ENCODE data around the gene LRRC38. TPM values are rescaled to one million over a fixed set of nuclear protein-coding genes. Genes with fewer than 3 reads are reported as not detected.

LRRC38 gene
- total RNA-seq, 1 donor from 2014 or later: not detected

DNA sequence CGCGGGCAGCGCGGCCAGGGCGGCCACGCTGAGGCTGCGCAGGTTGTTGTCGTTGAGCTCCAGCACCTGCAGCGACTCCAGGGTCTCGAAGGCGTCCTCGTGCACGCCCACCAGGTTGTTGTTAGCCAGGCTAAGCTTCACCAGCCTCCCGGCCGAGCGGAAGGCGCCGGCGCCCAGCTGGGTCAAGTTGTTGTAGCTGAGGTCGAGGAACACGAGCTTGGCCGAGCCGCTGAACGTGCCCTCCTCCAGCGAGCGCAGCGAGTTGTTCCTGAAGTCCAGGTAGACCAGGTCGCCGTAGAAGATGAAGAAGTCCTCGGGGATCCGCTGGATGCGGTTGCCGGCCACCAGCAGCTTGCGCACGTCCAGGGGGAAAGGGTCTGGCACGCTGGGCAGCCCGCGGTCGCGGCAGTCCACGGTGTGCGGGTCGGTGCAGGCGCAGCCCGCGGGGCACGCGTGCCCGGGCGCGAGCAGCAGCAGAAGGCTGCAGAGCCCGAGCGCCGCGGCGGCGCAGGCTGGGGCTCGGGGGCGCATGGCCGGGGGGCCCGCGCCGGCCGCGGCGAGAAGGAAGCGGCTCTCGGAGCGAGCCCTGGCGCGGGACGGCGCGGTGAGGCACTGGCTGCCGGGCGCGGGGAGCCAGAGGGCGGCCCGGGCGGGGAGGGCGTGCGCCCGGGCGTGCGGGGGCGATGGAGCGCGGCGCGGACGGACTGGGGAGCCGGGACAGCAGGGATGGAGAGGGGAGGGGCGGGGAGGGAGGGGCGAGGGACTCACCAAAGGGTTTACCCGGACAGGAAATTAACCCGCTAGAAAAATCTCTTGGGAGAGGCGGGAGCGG lies 524 bp downstream of the LRRC38 start:
- Mint-ChIP-seq H3K9me3 (no peaks in the 10 kb centered on the region), H3K4me3 (ENCODE audit: low read depth) (no peak overlapping the region), H3K36me3 (ENCODE audit: low read depth) (no peaks in the 10 kb centered on the region), H3K27ac (no peak overlapping the region), H3K27me3 (ENCODE audit: low read depth) (peaks cover 23% of the 10 kb centered on the region), H3K4me1 (ENCODE audit: low read depth) (no peaks in the 10 kb centered on the region)
- intact Hi-C loops (cut with micrococcal nuclease): no loop called here
- no peak for DNase-seq (ENCODE audit: low spot score)

DNA sequence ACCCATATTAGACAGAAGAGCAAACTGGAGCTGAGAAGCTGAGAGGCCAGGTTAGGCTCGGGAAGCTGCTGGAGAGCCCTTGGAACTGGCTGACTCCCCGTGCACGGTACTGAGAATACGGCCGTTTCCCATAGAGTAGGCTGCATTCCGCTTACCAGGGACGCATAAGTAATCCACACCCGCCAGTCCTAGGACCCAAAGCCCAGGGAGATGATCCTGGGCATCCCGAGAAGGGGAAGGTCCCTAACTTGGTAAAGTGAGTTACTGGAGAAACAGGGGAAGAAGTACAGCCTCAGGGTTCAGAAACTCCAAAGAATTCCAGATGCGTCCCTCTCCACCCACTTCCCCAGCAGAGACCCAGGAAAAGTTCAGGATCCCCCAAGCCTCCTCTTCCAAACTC lies 1.3 kb downstream of the LRRC38 start:
- no peak for DNase-seq (ENCODE audit: low spot score)
- no peaks in the 10 kb centered on the region for H3K9me3 Mint-ChIP-seq
- no peaks in the 10 kb centered on the region for H3K4me1 Mint-ChIP-seq (ENCODE audit: low read depth)
- H3K27me3 Mint-ChIP-seq (ENCODE audit: low read depth): peaks cover 23% of the 10 kb centered on the region
- H3K4me3 Mint-ChIP-seq (ENCODE audit: low read depth): no peak overlapping the region
- H3K27ac Mint-ChIP-seq: no peak overlapping the region
- intact Hi-C loops (cut with micrococcal nuclease): no loop called here
- H3K36me3 Mint-ChIP-seq (ENCODE audit: low read depth): no peaks in the 10 kb centered on the region

DNA sequence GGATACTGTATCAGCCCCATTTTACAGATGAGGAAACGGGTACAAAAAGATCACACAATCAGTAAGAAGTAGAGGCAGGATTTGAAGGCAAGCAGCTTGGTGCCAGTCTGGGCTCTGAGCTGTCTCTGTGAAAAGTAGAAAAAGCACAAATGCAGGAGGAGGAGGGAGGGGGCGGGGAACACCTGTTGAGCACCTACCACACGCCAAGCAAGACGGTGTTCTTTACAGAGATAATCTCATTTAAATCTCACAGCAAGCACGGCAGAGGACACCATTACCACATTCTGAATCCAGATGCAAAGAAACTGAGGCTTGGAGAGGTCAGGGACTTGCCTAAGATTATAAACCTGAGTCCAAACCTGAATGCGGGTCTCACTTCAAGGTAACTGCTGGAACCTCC lies 3.3 kb downstream of the LRRC38 start:
- Mint-ChIP-seq H3K27ac (no peak overlapping the region), H3K4me3 (ENCODE audit: low read depth) (no peak overlapping the region), H3K27me3 (ENCODE audit: low read depth) (peaks cover 20% of the 10 kb centered on the region), H3K4me1 (ENCODE audit: low read depth) (no peaks in the 10 kb centered on the region), H3K9me3 (no peaks in the 10 kb centered on the region), H3K36me3 (ENCODE audit: low read depth) (no peaks in the 10 kb centered on the region)
- intact Hi-C loops (cut with micrococcal nuclease): no loop called here
- no peak for DNase-seq (ENCODE audit: low spot score)

DNA sequence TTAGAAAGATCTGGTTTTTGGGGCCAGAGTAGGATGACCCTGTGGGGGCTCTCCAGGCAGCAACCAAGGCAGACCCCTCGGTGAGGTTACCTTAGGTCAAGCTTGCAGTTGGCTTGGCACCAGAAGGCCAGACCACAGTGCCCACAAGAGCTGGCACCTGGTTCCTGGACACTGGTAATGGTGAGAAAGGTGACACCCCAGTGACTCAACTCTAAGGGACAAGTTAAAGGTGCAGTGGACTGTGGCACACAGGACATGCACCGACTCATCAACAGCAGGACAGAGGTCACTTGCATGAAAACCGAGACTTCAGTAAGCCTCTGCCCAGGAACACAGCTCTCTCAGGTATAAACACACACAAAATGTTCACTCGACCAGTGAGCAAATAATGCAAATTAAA lies 6.7 kb downstream of the LRRC38 start:
- Mint-ChIP-seq H3K27ac (no peak overlapping the region), H3K4me3 (ENCODE audit: low read depth) (no peak overlapping the region), H3K27me3 (ENCODE audit: low read depth) (peaks cover 1% of the 10 kb centered on the region), H3K9me3 (no peaks in the 10 kb centered on the region), H3K4me1 (ENCODE audit: low read depth) (no peaks in the 10 kb centered on the region), H3K36me3 (ENCODE audit: low read depth) (no peaks in the 10 kb centered on the region)
- no peak for DNase-seq (ENCODE audit: low spot score)
- intact Hi-C loops (cut with micrococcal nuclease): no loop called here

DNA sequence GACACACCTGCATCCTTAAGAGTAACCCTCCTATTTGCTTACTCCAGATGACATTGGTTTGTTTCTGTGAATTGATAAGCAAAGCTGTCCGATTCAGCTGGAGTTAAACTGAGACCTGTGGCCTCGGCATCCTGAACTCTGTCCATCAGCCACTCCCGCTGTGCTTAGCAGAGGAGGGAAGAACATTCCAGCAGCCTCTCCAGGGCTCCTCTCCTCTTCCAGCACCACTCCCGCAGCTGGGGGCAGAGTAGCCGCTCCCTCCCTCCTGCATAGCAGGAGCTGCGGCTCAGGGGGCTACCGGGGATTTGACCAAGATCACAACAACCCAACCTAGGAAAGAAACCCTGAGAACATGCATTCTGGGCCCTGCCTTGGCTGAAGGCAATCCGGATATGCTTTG lies 8.8 kb downstream of the LRRC38 start:
- intact Hi-C loops (cut with micrococcal nuclease): no loop called here
- no peaks in the 10 kb centered on the region for H3K36me3 Mint-ChIP-seq (ENCODE audit: low read depth)
- H3K9me3 Mint-ChIP-seq: no peaks in the 10 kb centered on the region
- H3K27ac Mint-ChIP-seq: no peak overlapping the region
- no peaks in the 10 kb centered on the region for H3K27me3 Mint-ChIP-seq (ENCODE audit: low read depth)
- H3K4me3 Mint-ChIP-seq (ENCODE audit: low read depth): no peak overlapping the region
- H3K4me1 Mint-ChIP-seq (ENCODE audit: low read depth): no peaks in the 10 kb centered on the region
- no peak for DNase-seq (ENCODE audit: low spot score)

DNA sequence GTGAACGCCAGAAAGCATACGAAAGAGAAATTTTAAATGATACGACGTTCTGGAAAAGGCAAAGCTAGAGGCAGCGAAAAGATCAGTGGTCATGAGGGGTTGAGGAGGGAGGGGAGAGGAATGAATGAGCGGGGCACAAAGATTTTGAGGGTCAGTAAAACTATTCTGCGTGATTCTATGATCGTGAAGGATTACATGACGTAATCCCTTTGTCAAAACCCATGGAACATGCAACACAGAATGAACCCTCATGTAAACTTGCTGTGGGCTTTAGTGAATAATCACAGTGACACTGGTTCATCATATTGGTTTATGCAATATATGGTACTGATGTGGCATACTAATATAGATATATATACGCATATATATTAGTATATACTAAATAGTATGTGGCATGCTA lies 13.0 kb downstream of the LRRC38 start:
- H3K36me3 Mint-ChIP-seq (ENCODE audit: low read depth): no peaks in the 10 kb centered on the region
- no peaks in the 10 kb centered on the region for H3K4me1 Mint-ChIP-seq (ENCODE audit: low read depth)
- no peaks in the 10 kb centered on the region for H3K27me3 Mint-ChIP-seq (ENCODE audit: low read depth)
- intact Hi-C loops (cut with micrococcal nuclease): no loop called here
- no peak for DNase-seq (ENCODE audit: low spot score)
- H3K4me3 Mint-ChIP-seq (ENCODE audit: low read depth): no peak overlapping the region
- no peaks in the 10 kb centered on the region for H3K9me3 Mint-ChIP-seq
- no peak overlapping the region for H3K27ac Mint-ChIP-seq

DNA sequence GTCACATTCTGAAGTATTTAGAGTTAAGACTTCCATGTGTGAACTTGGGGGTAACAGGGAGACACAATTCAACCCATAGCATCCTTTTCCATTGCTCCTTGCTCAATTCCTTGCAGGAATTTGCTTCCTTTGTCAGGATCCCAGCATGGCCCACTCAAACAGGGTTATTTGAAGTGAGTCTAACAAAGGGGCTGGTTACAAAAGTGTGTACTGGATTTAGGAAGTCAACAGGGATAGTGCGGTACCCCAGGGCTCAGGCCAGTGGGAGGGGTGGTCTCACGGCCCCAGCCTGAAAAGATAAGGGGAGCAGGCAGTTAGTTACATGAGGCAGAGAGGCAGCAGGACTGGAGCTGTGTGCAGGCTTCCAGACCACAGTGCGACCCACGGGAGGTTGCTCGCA lies 14.4 kb downstream of the LRRC38 start:
- DNase-seq (ENCODE audit: low spot score): no peak
- Mint-ChIP-seq H3K4me1 (ENCODE audit: low read depth) (no peaks in the 10 kb centered on the region), H3K4me3 (ENCODE audit: low read depth) (no peak overlapping the region), H3K9me3 (no peaks in the 10 kb centered on the region), H3K36me3 (ENCODE audit: low read depth) (no peaks in the 10 kb centered on the region), H3K27me3 (ENCODE audit: low read depth) (peaks cover 2% of the 10 kb centered on the region), H3K27ac (no peak overlapping the region)
- intact Hi-C loops (cut with micrococcal nuclease): no loop called here

DNA sequence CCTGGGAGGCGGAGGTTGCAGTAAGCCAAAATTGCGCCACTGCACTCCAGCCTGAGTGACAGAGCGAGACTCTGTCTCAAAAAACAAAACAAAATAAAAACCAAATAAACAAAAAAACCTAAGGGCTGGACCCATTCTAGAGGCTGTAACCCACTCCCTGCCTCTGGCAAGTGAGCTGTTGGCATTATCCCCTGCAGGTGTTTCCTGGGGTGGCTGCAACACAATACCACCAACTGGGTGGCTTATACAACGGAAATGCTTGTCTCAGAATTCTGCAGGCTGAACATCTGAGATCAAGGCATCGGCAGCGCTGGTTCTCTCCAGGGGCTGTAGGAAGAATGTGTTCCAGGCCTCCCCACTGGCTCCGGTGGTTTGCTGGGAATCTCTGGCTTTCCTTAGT lies 15.2 kb downstream of the LRRC38 start:
- intact Hi-C loops (cut with micrococcal nuclease): no loop called here
- Mint-ChIP-seq H3K4me3 (ENCODE audit: low read depth) (no peak overlapping the region), H3K36me3 (ENCODE audit: low read depth) (no peaks in the 10 kb centered on the region), H3K27ac (no peak overlapping the region), H3K27me3 (ENCODE audit: low read depth) (peaks cover 2% of the 10 kb centered on the region), H3K9me3 (no peaks in the 10 kb centered on the region), H3K4me1 (ENCODE audit: low read depth) (no peaks in the 10 kb centered on the region)
- no peak for DNase-seq (ENCODE audit: low spot score)

DNA sequence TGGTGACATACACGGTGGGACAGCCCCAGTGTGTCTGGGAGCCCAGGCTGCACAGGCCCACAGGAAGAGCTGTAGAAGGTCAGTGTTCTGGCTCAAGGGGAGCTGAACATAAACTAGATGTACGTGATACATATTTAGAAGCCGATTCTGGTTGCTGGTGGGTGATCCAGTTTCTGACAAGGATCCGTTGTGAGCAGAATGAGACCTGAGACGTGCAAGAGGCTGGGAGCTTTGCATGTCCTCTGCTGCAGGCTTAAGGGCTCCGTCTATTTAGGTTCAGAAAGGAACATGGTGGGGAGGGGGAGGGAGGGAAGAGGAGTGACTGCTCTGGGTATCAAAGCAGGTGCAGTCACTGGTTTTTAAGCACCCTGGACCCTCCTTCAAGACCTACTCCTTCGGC lies 18.6 kb downstream of the LRRC38 start:
- Mint-ChIP-seq H3K4me1 (ENCODE audit: low read depth) (no peaks in the 10 kb centered on the region), H3K27me3 (ENCODE audit: low read depth) (peaks cover 2% of the 10 kb centered on the region), H3K4me3 (ENCODE audit: low read depth) (no peak overlapping the region), H3K27ac (no peak overlapping the region), H3K36me3 (ENCODE audit: low read depth) (no peaks in the 10 kb centered on the region), H3K9me3 (no peaks in the 10 kb centered on the region)
- DNase-seq (ENCODE audit: low spot score): no peak
- intact Hi-C loops (cut with micrococcal nuclease): no loop called here

DNA sequence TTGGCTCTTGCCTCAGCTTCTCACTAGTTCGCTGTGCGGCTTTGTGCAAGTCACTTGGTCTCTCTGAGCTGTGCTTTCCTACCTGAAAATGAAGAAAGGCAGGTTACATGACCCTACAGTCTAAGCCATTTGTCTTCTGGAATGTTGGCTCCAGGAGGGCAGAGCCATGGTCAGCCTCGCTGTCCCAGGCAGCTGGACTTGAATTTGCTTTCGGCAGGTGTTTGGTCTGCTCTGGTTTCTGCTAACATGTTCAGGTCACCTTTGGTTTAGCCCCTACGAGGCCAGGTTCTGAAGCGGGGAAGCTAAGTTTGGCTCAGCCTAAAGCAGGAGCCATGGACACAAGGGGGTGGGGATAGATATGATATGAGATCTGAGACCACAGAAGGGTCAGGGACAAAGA lies 19.1 kb downstream of the LRRC38 start:
- Mint-ChIP-seq H3K27ac (no peak overlapping the region), H3K4me1 (ENCODE audit: low read depth) (no peaks in the 10 kb centered on the region), H3K9me3 (no peaks in the 10 kb centered on the region), H3K36me3 (ENCODE audit: low read depth) (no peaks in the 10 kb centered on the region), H3K4me3 (ENCODE audit: low read depth) (no peak overlapping the region), H3K27me3 (ENCODE audit: low read depth) (peaks cover 2% of the 10 kb centered on the region)
- DNase-seq (ENCODE audit: low spot score): no peak
- intact Hi-C loops (cut with micrococcal nuclease): no loop called here

DNA sequence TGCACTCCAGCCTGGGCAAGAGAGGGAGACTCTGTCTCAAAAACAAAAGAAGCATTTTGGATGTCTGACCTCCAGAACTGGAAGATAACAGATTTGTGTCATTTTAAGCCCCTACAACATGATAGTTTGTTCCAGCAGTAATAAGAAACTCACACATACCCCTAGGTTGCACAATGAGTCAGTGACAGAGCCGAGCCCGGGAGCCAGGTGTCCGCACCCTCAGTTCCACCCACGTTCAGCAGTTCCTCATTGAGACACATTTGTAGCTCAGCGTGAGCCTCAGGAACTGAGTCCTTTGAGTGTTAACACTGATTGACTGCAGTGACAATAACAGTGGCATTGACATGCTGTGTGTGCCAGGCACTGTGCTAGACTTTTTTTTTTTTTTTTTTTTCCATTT lies 19.8 kb downstream of the LRRC38 start:
- intact Hi-C loops (cut with micrococcal nuclease): no loop called here
- H3K27ac Mint-ChIP-seq: no peak overlapping the region
- no peaks in the 10 kb centered on the region for H3K9me3 Mint-ChIP-seq
- no peak overlapping the region for H3K4me3 Mint-ChIP-seq (ENCODE audit: low read depth)
- peaks cover 2% of the 10 kb centered on the region for H3K27me3 Mint-ChIP-seq (ENCODE audit: low read depth)
- no peaks in the 10 kb centered on the region for H3K36me3 Mint-ChIP-seq (ENCODE audit: low read depth)
- no peaks in the 10 kb centered on the region for H3K4me1 Mint-ChIP-seq (ENCODE audit: low read depth)
- no peak for DNase-seq (ENCODE audit: low spot score)

DNA sequence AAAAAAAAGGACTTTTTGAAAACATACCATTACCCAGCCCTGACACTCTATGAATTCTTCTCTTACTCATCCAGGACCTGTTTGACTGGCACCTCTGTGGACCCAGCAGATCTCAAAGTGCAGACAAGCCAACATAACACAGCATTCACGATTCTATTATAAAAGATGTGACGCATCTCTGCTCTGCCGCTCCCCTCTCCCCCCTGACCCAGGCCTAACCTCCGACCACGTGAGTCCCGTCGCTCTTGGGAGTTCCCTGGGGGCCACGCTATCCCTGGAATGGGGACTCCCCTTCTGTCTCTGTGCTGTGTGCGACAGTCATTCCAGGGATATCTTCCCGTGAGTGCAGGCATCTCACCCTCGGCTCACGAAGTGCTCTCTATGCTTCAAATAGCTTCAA lies 21.1 kb downstream of the LRRC38 start:
- Mint-ChIP-seq H3K27ac (no peak overlapping the region), H3K4me3 (ENCODE audit: low read depth) (no peak overlapping the region), H3K36me3 (ENCODE audit: low read depth) (no peaks in the 10 kb centered on the region), H3K27me3 (ENCODE audit: low read depth) (peaks cover 2% of the 10 kb centered on the region), H3K4me1 (ENCODE audit: low read depth) (no peaks in the 10 kb centered on the region), H3K9me3 (no peaks in the 10 kb centered on the region)
- intact Hi-C loops (cut with micrococcal nuclease): no loop called here
- no peak for DNase-seq (ENCODE audit: low spot score)

DNA sequence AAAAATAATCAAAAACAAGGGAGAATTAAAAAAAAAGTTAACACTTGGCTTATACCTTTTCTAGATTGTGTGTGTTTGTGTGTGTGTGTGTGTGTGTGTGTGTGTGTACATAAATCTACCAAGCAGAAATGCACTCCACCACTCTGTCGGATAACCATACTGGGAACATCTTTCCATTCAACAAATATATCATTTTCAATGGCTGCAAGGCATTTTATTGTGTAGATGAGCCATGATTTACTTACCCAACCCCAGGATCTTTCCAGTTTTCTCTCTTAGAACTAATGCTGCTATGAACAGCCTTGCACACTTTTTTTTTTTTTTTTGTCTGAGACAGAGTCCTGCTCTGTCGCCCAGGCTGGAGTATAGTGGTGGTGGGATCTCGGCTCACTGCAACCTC lies 25.8 kb downstream of the LRRC38 start:
- Mint-ChIP-seq H3K27me3 (ENCODE audit: low read depth) (peaks cover 2% of the 10 kb centered on the region), H3K36me3 (ENCODE audit: low read depth) (no peaks in the 10 kb centered on the region), H3K27ac (no peak overlapping the region), H3K4me1 (ENCODE audit: low read depth) (no peaks in the 10 kb centered on the region), H3K9me3 (no peaks in the 10 kb centered on the region), H3K4me3 (ENCODE audit: low read depth) (no peak overlapping the region)
- DNase-seq (ENCODE audit: low spot score): no peak
- intact Hi-C loops (cut with micrococcal nuclease): no loop called here
